Suppressor macrophage treated with lipopolysaccharide for 4 hours (primary cell): ENCODE data around the gene STAP2.
A peak's percentile ranks its signal among the peaks of the same experiment; 100 is the strongest.

Source experiments
- DNase-seq: peaks from one replicate; pipeline ENCODE4 v3.0.0-alpha.2; 2020

STAP2 gene, protein sequence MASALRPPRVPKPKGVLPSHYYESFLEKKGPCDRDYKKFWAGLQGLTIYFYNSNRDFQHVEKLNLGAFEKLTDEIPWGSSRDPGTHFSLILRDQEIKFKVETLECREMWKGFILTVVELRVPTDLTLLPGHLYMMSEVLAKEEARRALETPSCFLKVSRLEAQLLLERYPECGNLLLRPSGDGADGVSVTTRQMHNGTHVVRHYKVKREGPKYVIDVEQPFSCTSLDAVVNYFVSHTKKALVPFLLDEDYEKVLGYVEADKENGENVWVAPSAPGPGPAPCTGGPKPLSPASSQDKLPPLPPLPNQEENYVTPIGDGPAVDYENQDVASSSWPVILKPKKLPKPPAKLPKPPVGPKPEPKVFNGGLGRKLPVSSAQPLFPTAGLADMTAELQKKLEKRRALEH

DNA sequence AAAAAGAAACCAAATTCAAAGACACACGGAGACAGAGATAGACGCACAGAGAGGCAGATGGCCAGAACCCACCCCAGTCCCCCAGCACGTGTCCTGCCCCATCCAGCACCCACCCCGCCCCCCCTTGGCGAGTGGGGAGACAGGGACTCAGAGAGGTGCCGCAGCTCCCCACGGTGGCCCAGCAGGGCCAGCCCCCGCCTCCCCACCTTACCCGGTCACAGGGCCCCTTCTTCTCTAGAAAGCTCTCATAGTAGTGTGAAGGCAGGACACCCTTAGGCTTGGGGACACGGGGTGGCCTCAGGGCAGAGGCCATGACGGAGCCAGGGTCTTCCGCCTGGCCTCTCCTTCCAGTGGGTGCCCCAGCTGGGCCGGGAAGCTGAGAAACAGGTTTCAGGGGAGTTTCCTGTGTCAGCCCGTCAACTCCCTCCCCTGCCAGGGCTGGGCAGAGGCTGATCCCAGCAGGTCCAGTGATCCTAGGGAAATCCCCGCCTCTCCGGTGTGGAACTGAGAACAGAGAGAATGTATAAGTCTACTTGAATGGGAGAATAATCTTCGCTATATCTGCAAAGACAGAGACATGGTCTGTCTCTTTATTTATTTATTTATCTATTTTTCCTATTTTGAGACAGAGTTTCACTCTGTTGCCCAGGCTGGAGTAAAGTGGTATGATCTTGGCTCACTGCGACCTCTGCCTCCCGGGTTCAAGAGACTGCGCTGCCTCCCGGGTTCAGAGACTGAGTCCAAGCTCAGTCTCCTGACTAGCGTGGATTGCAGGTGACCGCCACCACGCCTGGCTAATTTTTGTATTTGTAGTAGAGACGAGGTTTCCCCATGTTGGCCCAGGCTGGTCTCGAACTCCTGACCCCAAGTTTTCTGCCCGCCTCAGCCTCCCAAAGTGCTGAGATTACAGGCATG, at the start of gene STAP2:
TSS of gene STAP2 (minus strand) at position 387 of the 915 bp plus-strand sequence. CDS start at position 313, 74 bp downstream.
- no peak for DNase-seq

DNA sequence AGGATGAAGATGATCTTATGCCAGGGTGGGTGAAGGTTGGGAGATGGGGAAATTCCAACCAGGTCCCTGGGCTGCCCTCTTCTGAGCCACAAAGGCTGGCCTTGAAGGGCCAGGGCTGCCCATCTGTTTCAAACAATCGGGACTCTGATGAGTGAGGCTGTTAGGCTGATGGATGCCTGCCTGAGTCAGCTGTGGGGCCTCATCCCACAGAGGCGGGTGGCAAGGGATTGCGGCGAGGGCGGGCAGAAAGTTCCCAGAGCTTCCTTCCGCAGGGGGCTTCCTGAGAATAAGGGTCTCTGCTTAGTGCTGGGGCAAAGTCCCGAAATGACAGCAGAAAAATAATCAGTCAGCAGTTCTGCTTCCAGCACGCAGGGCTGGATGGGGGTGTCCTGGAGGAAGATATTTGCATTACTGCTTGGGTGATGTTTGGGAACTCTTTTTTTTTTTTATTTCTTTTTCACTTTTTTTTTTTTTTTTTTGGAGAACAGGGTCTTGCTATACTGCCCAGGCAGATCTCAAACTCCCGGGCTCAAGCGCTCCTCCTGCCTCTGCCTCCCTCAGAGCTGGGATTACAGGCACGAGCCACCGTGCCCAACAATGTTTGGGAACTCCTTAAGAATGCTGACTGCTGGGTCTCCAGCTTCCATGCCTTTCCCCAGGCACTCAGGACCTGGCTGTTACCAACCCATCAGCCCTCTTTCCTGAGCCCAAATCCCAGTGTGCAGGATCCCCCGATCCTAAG, 47.6 kb upstream of the STAP2 start:
- peak; percentile 13 for DNase-seq

DNA sequence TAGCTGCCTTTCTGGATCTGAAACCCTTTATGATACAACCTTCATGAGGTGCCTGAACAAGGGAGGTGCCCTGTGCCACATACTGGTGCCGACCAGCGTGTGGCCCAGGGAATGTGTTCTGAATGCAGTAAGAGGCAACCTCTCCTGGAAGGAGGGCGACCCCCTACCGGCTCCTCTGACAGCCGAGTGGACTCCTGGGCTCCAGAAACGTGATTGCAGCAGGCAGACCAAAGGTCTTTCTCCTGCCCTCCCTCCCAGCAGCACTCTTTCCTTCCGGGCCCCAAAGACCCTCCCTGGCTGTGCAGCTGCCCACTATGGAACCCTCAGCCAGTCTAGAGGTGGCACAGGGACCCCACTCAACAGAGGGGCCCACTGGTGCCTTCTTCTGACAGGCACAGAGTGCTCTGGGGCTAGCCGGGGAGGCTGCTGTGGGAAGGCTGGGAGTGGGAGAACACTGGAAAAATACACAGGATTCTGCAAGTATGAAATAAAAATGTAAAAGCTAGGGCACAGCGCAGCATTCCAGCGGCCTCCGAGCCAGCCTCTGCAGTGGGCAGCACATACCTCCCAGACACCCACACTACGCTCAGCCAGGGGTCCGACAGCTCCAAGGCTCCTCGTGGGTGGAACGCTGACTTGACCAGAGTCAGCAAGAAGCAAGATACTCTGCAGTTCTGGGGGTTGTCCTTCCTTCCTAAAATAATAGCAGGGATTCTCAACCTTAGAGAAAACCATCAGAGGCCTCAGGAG, 46.8 kb upstream of the STAP2 start:
- no peak for DNase-seq

DNA sequence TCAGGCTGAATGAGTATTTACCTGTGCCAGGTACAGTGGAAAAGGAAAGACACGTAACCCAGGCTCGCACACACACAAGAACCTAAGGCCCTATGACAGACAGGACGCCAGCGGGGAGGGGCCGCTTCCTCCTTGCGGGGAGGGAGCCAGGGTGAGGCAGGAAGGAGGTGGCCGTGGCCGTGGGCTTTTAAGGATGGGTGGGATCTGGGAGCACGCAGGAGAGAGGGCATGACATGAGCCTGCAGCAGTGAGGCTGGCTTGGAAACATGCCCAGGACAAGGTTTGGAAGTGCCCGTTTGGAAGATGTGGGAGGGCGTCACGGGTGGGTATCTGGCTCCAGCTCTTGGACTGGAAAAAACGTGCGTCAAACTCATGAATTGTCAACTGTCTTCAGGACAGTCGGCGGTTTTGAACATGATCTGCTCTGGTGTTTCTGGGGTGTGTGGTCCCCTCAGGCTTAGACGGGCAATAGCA, 41.7 kb upstream of the STAP2 start:
- peak; percentile 44 for DNase-seq

DNA sequence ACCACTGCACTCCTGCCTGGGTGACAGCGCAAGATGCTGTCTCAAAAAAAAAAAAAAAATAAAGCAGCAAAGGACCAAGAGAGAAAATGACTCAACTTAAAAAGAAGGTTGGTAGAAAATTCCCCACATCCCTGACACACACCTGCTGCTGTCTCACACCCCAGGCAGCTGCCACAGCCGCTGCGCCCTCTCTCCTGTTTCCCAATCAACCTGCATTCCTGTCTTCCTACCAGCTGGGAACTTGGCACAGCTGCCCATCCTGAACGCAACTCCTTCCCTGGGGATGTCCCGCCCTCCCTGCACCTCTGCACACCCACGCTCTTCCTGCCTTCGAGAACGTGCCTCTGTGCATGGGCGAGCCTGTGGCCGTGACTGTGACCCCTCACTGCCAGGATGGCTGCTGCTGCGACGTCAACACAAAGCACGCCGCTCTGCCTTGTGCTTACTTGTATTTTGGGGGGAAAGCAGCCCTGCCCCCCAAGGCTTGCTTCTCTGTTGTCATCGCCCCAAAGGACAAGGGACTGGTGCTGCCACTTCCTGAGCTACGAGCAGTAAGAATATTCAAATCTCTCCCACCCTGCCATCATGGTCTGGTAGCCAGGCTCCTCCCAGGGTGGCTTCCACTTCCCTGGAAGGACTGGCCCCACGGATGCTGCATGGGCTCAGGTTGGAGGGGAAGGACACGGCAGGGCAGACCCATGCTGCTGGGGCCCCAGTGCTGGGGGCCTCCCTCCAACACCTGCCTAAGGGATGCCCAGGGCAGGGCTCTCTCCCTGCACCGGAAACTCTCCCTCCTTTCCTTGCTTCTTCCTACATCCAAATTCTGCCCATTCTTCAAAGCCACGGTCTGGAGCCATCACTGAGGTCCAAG, 41.0 kb upstream of the STAP2 start:
- DNase-seq, result no peak

DNA sequence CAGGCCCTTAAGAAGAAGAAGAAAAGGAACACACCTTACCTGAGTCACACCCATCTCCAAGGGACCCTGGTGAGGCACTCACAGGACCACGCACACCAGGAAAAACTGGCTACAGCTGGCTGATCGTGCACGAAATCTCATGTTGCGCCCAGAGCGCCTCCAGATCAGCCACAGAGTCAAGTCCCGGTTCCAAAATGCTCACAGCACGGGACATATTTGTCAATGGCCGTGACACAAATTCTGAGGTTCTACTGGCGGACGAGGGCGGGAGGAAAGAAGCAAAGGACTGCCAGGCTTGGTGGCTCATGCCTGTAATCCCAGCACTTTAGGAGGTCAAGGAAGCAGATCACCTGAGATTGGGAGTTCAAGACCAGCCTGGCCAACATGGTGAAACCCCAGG, 40.3 kb upstream of the STAP2 start:
- DNase-seq, result no peak

DNA sequence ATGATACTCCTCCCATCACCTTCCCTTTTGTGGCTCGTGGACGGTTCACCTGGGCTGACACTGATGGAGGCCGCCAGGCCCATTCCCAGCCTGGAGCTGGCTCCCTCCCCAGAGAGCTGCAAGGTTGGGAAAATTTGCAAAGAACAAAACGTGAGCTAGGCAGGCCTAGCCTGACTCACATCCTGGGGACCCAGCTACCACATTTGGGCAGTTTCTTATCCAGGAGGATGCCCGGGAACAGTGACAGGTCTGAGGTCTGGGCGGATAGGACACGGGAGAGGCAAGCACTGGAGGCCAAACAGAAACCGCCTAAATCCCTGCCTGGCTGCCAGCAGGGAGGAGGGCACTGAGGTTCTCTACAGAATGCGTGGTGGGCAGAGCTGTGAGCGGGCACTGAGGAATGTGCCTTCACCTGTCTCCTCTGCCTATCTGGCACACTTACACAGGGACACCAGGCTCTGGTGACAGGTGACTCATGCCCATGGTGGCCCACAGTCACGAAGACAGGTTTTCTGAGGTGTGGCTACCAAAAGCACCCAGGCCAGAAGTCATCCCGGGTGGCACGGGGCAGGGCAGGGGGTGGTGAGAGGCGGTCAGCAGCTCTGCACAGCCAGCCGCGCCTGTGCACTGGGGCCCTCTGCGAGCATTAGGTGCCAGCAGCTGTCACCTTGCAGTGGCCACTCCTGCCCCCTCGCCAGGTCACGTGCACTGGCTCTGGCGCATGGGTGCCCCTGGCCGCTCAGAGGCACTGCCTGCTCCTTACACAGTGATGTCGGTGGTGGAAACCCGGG, 38.6 kb upstream of the STAP2 start:
- DNase-seq, result no peak

DNA sequence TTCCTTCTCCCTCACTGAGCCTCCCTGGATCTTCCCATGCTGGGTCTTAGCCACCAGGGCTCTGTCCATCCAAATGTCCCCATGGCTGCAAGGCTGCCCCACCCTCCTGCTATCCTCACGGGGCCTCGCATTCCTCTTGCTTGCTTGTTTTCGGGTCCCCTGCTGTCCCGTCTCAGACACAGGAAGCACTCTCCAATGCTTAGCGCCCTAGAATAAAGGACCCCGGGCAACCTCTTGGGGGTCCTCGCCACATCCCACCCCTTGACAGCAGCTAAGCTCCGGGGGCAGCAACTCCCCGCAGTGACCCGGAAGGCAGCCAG, 38.0 kb upstream of the STAP2 start:
- DNase-seq, result no peak

DNA sequence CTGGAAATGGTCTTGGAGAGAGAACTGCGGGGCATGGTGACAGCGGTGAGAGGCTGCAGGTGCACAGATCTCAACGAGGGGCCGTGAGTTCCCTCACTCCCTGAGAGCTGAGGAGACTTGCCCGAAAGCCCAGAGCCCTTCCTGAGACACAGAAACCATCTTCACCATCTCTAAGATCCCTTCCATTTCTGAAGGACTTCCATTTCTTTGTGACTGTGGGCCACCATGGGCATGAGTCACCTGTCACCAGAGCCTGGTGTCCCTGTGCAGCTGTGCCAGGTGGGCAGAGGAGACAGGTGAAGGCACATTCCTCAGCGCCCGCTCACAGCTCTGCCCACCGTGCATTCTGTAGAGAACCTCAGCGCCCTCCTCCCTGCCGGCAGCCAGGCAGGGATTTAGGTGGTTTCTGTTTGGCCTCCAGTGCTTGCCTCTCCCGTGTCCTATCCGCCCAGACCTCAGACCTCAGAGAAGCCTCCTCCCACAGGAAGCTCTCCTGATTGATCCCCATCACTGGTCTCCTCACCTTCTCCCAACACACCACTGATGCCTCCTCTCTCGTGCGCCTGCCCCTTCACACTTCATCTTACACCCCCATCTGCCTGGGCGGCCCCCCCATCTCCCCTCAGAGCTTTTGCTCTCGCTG, 37.5 kb upstream of the STAP2 start:
- no peak for DNase-seq

DNA sequence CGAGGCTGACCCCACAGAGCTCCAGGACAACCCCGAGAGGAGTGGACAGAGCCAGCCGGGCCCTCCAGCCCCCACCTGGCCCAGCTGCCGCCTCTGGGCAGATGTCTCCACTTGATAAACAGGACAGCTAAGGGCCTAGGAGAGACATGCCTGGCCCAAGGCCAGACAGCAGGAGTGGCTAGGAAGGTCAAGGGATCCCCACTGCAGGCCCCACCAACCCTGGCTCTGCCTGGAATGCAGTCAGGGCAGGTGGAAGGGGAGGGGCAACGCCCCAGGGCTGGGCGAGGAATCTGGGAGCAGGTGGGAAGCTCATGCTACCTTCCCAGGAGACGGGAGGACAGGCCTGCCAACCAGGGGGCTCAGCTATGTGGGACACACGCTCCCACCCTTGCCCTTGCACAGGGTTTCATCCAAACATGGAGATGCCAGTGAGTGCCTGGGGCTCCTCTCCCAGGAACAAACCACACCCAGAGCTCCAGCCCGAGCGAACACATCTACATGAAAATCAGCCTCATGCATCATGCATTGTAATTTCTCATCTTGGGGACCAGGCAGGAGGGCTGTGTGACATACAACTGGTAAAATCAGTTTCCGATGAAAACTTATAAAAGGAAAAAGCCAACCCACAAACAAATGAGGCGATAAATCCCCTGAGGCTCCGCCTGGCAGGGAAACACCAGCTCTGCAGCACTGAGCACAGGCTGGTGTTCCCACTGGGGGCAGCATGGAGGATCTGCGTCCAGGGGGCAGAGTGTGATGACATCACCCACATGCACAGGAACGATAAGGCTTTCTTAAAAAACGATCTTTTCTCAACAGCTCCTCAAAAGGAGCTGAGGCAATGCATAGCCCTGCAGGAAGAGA, 36.8 kb upstream of the STAP2 start:
- DNase-seq, result peak; percentile 46

DNA sequence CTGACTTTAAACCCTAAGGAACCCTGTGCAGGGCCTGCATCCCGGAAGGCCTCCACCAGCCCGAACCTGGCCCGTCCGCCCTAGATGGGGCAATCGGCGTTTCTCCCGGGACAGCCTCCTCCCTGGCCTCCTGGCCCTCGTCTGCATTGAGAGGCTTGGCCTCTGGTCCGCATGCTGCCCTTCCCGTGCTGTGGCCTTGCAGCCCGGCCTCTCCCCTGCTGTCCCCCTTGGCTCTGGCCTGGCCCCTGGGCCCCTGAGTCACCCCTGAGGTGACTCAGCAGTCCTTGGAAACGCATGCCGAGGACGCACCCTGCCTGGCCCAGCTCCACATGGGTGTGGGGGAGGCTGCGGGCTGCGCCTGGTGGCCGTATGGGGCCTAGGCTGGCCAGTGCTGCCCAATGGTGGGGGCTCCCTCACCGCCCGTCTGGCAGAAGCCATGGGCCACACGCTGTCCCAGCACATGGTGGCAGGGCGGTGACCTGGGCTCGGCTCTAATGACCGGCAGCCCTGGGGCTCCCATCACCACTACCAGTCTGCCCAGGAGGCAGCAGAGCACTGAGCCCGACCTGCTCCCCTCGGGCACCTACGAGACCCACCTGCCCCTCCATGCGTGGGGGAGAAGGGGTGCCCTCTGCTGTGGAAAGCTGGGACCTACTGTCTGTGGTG, 36.0 kb upstream of the STAP2 start:
- peak; percentile 89 for DNase-seq

DNA sequence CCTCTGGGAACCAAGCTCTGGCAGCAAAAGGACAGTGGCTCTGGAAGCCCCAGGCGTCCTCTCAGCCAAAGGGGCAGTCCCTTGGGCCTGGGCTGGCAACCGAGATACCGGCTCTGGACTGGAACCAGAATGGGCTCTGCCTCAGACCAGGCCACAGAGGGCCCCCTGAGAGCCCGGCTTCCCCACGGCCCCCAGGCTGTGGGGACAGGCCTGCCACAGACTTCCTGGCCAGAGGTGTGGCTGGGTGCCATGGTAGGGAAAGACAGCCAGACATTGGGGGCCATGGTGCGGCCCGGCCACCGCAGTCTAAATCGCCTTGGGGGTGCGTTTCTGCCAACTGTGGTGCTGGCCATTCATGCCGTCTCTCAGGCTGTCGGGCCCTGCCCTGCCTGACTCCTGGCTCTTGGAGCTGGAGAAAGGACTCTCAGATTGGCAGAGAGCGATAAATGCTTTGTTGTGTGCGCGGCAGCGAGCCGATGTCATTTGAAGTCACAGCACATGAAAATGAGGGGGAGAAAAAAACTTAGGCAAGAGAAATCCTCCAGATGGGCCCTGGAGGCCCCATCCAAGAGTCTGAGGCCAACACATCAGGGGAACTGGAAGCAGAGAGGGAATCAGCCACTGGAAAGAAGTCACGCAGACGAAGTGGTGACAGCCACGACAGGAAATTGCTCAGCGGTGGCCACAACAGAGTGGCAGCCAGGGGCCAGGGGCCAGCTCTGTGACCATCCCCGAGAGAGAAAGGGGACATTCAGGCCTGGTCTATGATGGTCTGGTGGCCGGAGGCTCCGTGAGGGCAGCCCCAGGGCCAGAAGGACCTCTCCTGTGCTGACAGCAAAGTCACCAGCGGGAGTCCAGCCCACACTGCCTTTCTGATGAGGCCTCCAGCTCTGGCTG, 35.2 kb upstream of the STAP2 start:
- peak; percentile 70 for DNase-seq

DNA sequence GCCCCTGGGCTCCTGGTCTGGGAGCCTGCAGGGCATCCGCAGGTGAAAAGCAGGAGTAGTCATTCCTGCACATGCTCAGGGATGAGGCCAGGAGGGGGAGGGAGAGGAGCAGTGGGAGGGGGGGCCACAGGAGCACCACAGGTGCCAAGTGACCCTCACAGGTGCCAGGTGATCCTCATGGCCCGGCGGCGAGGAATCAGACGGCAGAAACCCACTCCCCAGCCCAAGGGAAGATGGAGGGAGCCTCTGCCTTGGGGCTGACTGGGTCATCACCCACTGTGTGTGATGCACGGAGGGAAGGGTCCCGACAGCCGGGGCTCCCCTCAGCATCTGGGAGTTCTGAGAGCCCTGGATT, 34.4 kb upstream of the STAP2 start:
- DNase-seq, result no peak

DNA sequence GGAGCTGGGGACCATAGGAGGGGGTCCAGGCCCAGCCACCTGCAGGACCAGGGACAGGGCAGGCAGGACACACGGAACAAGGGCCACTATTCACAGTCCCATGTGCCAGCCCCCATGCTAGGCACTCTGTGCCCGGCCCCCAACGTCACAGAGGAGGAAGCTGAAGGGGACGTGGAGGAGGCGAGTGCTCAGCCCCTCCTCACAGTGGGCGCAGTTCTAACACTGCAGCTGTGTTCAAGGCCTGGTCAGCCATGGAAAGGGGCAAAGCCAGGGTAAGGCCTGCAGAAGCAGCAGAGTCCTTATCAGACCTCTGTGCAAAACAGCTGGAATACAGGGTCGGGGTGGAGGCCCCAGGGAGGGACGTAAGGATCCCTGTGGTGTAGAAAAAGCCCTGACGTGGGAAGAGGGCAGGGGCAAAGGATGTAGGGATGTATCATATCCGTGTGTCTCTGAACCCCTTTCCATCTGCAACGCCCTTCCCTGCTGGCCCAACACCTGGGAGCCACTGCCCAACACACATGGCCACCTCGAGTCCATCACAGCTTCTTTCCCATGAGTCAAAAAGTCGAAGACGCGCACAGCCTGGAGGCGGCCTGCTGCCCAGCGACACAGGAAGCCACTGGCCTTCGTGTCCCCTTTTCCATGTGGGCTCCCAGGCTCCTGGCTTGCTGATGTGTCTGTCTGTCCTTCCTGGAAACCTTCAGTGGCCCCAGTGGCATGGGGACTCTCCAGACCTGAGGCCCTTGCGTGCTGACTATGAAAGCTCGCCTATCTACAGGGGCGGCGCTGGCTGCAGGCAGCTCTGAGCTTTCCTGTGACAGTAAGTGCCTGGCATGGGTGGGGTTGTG, 33.8 kb upstream of the STAP2 start:
- no peak for DNase-seq

DNA sequence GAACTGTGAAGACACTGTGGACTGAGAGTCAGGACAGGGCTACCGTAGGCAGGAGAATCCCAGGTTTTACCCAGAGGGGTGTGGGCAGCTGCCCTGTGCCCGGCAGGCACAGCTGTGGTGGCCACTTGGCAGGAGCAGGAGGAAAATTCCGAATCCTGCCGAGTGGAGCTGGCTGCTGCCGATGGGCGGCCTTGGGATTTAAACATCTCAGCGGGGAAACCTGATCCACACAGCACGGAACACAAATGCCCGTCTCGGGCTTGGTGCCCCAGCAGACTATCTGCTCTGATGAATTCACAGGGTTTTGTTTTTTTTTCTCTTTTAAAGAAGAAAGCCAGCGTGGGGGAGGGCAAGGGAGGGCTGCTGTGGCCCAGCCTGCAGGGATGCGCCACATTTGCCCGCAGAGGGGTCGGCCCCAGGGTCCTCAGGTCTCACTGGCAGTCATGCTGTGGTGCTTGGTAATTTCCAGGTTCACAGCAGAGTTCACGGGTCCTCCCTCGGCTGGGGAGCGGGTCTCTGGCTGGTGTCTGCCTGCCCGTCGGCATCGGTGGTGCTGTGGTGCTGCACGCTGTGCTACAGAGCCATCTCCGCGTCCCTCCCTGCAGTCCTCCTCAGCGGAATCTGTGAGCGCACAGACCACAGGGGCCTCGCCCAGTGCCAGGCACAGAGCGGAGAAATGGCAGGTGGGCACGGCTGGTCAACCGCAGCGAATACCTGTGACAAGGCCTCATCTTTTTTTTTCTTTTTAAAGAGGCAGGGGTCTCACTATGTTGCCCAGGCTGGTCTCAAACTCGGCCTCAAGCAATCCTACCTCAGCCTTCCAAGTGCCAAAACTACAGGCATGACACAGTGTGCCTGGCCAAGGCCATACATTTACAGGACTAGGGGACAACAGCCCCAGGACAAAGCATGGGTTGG, 32.9 kb upstream of the STAP2 start:
- DNase-seq, result no peak
